Thyroid gland (tissue), 4 donors: ENCODE data around the gene TPD52L1.

ENCODE experiments used
- CTCF ChIP-seq, 6 experiments: fragments of 200-600 bp in 3 of 6; fragments of 450-650 bp in 3 of 6; sonication (generic) in 3 of 6; IDR thresholded peaks; one replicate each; pipeline ENCODE4 v1.5.1; 2016 to 2019; ENCODE audit warnings: antibody characterized with exemption in 6 of 6, mild to moderate bottlenecking in 2 of 6, inconsistent platforms in 1 of 6, moderate library complexity in 1 of 6
- POLR2A ChIP-seq, 2 donors: fragments of 450-650 bp; IDR thresholded peaks; one replicate each; pipeline ENCODE4 v1.6.1; 2017; ENCODE audit warnings: antibody characterized with exemption in 2 of 2, mild to moderate bottlenecking in 2 of 2, moderate library complexity in 1 of 2

GRCh38 chr6:125248136-125248535, 94.6 kb downstream of the TPD52L1 start:
- no peak for TF ChIP-seq CTCF (IDR thresholded peaks at IDR 0.05)
- TF ChIP-seq POLR2A (IDR thresholded peaks at IDR 0.05): no peak
